NCI-H526 treated with DMSO at 0.1 percent for 48 hours (cell line): ENCODE data around the gene EXT2.

Source experiments
- DNase-seq: peaks from one replicate; lab custom pipeline; 2025; lab: John Stamatoyannopoulos, UW

The EXT2 gene

DNA sequence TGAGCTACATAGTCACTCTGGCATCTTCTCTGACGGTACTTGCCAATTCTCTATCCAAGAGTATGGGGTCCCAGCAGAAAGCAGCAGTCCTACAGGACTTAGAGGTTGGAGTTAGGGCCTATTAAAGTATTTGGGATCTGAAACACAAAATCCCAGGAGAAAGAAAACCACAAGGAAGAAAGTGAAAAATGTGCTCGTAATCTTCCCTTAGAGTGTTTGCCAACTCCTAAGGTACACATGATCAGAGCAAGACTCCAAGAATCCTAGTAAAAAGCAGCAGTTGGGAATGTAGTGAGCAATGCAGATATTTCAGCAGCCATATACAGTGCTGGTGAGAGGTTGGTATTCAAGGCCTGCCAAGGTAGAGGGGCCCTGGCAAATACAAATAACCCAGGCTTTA is 71.6 kb downstream of the EXT2 start:
- no peak for DNase-seq

- DNase-seq = no peak
Observed at GRCh38 chr11:44171518-44171917, 76.0 kb downstream of the EXT2 start.

DNA sequence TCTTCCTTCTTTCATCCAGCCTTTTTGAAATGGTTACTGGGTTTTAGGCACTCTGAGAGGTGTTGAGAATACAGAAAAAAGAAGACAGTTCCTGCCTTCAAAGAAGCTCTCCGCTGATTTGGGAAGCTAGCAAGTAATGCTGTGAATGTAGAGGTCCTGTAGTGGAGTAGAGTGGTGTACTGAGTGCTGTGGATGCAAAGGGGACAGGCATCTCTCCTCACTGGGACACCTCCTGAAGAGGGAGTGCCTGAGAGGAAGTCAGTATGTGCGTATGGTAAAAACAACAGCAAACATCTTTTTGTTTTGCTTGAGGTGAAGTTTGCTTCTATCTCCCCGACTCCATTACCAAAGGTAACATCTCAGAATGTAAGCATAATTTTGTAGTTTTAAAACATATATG is 77.5 kb downstream of the EXT2 start:
- no peak for DNase-seq

- no peak for DNase-seq
Observed at GRCh38 chr11:44174842-44175241, 79.4 kb downstream of the EXT2 start.

GRCh38 chr11:44176546-44177213 is 81.2 kb downstream of the EXT2 start:
- DNase-seq = no peak

DNA sequence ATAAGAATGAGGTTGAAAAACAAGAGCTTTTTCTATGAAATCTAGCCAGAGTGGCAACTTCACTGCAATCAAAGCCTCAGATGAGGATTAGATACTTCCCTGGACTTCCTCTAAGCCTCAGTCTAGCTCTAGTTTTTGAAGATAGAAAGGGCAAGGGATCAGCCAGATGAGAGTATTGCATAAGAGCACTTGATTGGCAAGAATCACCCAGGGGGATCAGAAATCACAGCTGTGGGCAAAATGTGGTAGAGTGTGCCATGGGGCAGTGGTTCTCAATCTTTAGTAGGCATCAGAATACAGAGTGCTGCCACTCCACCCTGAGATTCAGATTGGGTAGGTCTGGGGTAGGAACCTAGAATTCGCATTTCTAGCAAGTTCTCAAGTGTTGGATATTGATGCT is 82.4 kb downstream of the EXT2 start:
- no peak for DNase-seq

GRCh38 chr11:44178381-44178780 is 82.9 kb downstream of the EXT2 start:
- no peak for DNase-seq

GRCh38 chr11:44179173-44179572 is 83.7 kb downstream of the EXT2 start:
- DNase-seq = no peak

- DNase-seq = no peak
Observed at GRCh38 chr11:44180107-44180506, 84.6 kb downstream of the EXT2 start.

DNA sequence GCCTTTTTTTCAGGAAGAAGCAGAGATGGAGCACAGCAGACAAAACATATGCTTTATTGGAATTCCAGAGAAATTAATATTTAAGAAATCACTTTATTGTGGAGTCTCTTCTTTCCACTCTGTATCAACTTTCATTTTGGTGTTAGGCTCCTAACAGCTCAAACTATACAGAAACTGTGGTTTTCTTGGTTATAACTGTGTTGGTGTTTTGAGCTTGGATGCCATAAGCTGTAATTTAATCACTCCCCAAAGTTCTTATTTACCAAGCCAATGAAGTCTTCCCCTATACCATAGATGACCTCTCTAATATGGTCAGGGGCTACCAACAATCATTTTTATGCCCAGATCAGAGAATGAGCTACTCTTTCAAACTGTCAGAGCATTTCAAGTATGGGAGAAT is 90.0 kb downstream of the EXT2 start:
- no peak for DNase-seq

GRCh38 chr11:44186321-44186930 is 90.9 kb downstream of the EXT2 start:
- no peak for DNase-seq

- no peak for DNase-seq
Observed at GRCh38 chr11:44188643-44189042, 93.2 kb downstream of the EXT2 start.

DNA sequence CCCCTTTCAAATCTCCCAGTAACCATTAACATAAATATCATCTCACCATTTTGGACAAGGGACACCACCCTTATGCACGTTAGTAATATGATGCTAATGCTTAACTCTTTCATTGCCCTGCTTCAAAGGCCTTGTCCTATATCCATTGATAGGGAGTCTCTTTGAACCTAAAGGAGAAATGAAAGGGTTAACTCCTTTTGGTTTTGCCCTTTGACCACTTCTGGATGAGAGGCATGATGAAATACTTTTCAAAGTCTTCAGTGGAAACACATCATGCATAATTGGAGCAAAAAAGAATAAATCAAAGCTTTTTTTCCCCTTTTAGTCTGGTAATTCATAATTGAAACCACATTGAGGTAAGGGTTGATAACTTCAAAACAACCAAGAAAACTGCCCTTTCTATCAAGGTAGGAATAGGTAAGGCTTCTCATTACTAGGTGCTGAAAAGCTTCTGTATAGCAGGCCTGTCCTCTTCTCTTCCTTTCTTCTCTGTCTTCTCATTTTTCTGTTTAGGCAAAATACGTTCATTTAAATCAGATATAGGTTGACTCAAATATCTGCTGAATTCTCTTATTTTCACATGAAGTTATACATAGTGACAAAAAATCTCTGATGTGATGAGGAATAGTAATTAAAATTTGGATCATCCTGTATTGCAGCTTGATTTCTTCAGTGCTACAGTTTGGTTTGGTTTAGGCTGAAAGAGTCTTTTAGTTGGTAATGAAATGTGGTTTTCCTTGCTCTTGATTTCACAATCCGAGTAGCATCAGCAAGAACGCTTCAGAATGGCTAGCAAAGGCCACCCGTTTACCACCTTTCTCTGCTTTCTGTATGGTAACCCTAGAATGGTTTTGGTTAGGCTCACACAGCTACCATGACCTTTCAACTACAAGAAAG is 94.8 kb downstream of the EXT2 start:
- DNase-seq = no peak

GRCh38 chr11:44190883-44191230 is 95.4 kb downstream of the EXT2 start:
- DNase-seq = no peak

DNA sequence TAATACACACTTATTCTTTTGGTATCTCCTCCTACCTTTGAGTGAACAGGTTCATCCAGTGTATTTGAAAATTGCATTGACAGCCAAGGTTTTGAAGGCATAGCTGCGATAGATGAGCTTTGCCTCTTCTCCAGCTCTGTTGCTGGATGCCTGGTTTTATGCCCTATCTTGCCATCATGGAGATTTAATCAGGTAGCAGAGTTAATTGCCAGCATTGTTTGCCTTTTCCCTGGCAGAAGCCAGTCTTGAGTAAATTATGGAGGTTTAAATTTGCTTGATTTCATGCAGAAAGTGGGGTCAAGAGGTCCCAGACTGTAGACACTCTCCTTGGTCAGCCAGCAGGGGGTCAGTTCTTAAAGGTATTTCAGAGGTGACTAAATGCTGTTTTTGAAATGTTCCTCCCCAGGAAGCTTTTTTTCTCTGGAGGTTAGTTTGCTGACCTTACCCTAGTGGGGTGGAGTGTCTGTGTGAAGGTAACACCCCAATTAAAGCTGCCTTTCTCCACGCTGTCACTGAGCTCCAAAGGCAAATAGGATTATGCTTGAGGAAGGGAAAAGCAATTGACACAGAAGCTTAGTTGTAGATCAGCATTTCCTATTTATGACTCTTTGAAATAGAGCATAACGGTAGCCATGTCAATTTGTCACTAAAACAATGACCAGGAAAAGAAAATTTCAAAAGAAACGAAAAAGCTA is 96.0 kb downstream of the EXT2 start:
- no peak for DNase-seq

DNA sequence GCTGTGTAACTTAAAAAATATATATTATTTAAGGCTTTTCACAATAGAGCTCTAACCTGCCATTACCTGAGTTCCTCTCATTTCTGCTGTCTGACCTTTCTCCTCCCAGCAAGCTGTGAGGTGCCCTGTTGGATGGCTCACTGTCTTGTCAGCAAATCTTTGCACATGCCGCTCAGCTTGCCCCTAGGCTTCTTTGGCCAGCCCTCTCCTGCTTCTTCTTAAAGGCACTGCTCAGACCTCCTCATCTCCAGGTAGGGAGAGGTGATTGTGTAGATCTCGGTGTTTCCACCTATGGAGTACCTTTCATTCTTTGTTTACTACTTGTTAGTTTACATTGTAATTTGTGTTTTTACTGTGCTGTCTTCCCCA is 96.5 kb downstream of the EXT2 start:
- no peak for DNase-seq

DNA sequence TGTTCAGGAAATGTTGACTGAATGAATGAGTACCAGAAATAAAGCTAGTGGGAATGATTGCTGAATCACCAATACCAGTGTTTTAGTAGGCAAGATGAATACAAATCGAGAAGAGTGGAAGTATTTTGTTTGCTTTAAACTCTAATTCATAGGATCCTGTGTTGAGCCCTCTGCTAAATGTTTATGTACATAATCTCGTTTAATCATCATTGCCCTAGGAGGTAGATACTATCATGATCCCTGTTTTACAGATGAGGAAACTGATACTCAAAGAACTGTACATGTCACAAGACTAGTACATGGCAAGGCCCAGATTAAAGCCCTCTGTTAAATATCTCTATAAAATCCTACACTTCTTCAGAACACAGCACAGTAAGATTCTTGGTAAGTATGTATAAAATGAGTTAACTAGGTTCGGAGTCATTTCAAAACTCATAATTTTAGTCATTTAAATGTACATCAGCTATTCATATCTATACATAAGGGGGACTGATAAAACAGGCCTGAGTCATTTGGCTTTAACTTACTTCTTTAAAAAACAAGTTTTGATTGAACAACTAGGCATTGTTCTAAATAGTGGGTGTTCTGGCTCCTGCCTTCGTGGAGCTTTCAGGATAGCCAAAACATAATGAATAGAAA is 97.1 kb downstream of the EXT2 start:
- no peak for DNase-seq

DNA sequence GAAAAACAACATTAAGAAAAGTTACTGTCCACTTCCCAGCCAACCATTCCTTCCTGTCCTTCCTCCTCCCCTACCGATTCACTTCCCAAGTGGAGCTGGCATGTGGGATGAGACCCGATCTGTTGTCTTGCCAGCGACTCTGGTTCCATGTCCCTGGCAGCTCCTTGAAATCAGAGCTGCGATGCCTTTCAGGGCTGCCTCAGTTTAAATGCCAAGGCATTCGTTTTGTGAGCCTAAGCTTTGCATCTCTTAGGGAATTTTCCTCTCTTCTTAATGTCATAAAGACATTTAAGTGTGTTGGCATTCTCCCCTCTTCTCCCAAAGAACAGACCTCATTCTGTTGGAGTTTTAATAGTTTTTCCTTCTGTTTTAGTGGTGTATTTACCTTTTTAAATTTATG is 98.4 kb downstream of the EXT2 start:
- no peak for DNase-seq

DNA sequence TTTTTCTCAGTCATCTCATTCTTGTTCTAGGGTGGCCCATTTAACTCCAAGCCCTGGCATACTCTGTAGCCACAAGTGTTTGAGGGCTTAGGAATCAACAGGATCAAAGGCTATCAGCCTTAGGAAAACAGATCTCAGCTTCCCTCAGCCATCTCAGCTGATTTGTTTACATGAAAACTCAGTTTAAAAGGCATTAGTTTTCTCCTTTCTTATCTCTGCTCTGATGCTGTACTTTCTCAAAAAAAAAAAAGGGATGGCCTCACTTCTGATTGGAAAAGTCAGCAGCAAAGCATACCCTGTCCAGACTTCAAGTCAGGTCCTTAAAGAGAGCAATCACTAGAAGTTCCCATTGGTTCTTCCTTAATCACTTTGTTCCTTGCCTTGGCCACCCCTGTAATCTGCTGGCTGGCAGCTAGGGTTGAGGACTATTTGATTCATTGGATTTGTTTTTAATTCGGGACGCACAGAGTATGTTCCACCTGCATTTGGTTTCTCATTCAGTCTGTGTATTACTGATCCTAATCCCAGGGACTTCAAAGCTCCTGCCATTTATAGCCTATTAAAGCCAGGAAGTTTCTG is 102.8 kb downstream of the EXT2 start:
- DNase-seq = no peak

DNA sequence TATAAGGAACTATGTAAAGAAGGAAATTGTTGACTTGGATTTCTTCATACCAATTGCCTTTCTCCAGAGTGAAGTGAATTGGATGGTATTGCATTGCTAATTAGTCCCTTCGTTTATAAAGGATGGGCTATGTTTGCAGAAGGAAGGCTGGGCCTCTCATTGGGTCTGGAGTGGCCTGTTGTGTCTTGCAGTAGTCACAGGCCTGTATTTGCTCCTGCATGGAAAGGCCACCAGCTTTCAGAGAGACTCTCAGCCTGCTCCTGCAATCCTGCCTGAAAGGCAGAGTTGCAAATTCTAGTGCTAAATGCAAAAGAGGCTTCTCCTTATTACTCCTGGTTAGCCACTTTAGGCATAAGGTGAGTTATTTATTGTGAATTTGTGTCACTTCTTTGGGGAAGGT is 103.8 kb downstream of the EXT2 start:
- no peak for DNase-seq

- DNase-seq = no peak
Observed at GRCh38 chr11:44199816-44200215, 104.3 kb downstream of the EXT2 start.
